ENCODE results near the gene DNAJB8.

DNA sequence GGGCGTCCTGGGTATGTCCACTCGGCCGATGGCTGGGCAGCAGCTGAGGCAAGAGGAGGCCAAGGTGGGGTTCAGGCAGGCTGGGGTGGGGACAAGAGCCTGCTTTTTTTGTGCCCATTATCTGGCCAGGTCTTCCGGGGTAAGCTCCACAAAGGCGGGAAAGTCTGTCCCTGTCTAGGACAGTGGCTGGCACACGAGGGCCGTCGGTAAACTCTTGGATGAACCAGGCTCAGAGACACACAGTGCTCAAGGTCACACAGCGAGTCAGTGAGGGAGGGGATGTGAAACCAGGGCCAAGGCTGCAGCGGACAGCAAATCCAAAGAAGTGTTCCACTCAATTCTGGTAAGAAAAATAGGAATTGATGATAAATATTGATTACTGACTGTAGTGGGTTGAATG lies 2.9 kb downstream of the DNAJB8 start:
- TF ChIP-seq EZH2 (IDR thresholded peaks at IDR 0.05; ENCODE audit: borderline replicate concordance, low read depth, low read length, severe bottlenecking), result no peak
- TF ChIP-seq, protein P1, sequence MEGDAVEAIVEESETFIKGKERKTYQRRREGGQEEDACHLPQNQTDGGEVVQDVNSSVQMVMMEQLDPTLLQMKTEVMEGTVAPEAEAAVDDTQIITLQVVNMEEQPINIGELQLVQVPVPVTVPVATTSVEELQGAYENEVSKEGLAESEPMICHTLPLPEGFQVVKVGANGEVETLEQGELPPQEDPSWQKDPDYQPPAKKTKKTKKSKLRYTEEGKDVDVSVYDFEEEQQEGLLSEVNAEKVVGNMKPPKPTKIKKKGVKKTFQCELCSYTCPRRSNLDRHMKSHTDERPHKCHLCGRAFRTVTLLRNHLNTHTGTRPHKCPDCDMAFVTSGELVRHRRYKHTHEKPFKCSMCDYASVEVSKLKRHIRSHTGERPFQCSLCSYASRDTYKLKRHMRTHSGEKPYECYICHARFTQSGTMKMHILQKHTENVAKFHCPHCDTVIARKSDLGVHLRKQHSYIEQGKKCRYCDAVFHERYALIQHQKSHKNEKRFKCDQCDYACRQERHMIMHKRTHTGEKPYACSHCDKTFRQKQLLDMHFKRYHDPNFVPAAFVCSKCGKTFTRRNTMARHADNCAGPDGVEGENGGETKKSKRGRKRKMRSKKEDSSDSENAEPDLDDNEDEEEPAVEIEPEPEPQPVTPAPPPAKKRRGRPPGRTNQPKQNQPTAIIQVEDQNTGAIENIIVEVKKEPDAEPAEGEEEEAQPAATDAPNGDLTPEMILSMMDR (IDR thresholded peaks at IDR 0.05; ENCODE audit: borderline replicate concordance, extremely low read depth, low read length, poor library complexity, severe bottlenecking), result no peak

All from DND-41 (cell line).